ENCODE results near the gene NFKBIA. TPM values are rescaled to one million over a fixed set of nuclear protein-coding genes. Genes with fewer than 3 reads are reported as not detected.

Gene NFKBIA
- total and polyA plus RNA-seq, 2 donors (not counting 1 experiment from before 2014, with no cell fraction given): 17.7 to 67.9 TPM

- H2AFZ ChIP-seq (ENCODE audit: low read length): no peak overlapping the region
Measured at GRCh38 chr14:35352274-35353233, 52.0 kb downstream of the NFKBIA start.

GRCh38 chr14:35351897-35352273 lies 52.7 kb downstream of the NFKBIA start:
- no peak for DNase-seq (ENCODE audit: low read depth in 2 of 2)
- Histone ChIP-seq H2AFZ (ENCODE audit: low read length) (no peak overlapping the region), H3K4me1 (ENCODE audit: control insufficient read depth, extremely low read depth, insufficient read depth, low read length) (no peaks in the 10 kb centered on the region), H3K4me2 (ENCODE audit: extremely low read depth, insufficient read depth, low read length) (no peak overlapping the region), H4K20me1 (ENCODE audit: control insufficient read depth, extremely low read depth, insufficient read depth, low read length) (no peaks in the 10 kb centered on the region), H3K27me3 (ENCODE audit: control insufficient read depth, insufficient read depth, low read length) (no peaks in the 10 kb centered on the region), H3K27ac (ENCODE audit: insufficient read depth, low read length) (no peak overlapping the region), H3K9ac (ENCODE audit: insufficient read depth, low read length) (no peak overlapping the region), H3K4me3 (replicated peaks in 1 of 4; ENCODE audit: control extremely low read depth in 1 of 4, insufficient read depth in 1 of 4, low read depth in 3 of 4, low read length in 4 of 4) (no peak overlapping the region), H3K9me3 (ENCODE audit: control insufficient read depth, insufficient read depth, low read depth, low read length) (no peaks in the 10 kb centered on the region), H3K79me2 (ENCODE audit: control insufficient read depth, insufficient read depth, low read length) (no peaks in the 10 kb centered on the region), H3K36me3 (ENCODE audit: control insufficient read depth, insufficient read depth, low read length) (no peaks in the 10 kb centered on the region)
- TF ChIP-seq EZH2 (IDR thresholded peaks at IDR 0.05; ENCODE audit: low read length, missing control alignments): no peak
- TF ChIP-seq CTCF (conservative IDR thresholded peaks at IDR 0.05 in 1 of 2, IDR thresholded peaks at IDR 0.05 in 1 of 2; ENCODE audit: low read depth in 1 of 2, low read length in 2 of 2): no peak

More at GRCh38 chr14:35352274-35353233, 52.0 kb downstream of the NFKBIA start:
- no peak overlapping the region for H3K9ac ChIP-seq (ENCODE audit: insufficient read depth, low read length)
- no peaks in the 10 kb centered on the region for H3K9me3 ChIP-seq (ENCODE audit: control insufficient read depth, insufficient read depth, low read depth, low read length)
- no peaks in the 10 kb centered on the region for H3K79me2 ChIP-seq (ENCODE audit: control insufficient read depth, insufficient read depth, low read length)
- no peak for DNase-seq (ENCODE audit: low read depth in 2 of 2)
- no peaks in the 10 kb centered on the region for H3K27me3 ChIP-seq (ENCODE audit: control insufficient read depth, insufficient read depth, low read length)
- TF ChIP-seq CTCF (conservative IDR thresholded peaks at IDR 0.05 in 1 of 2, IDR thresholded peaks at IDR 0.05 in 1 of 2; ENCODE audit: low read depth in 1 of 2, low read length in 2 of 2) (no peak), EZH2 (IDR thresholded peaks at IDR 0.05; ENCODE audit: low read length, missing control alignments) (no peak)
- no peaks in the 10 kb centered on the region for H4K20me1 ChIP-seq (ENCODE audit: control insufficient read depth, extremely low read depth, insufficient read depth, low read length)
- no peak overlapping the region for H3K27ac ChIP-seq (ENCODE audit: insufficient read depth, low read length)
- no peak overlapping the region for H3K4me2 ChIP-seq (ENCODE audit: extremely low read depth, insufficient read depth, low read length)
- H3K36me3 ChIP-seq (ENCODE audit: control insufficient read depth, insufficient read depth, low read length): no peaks in the 10 kb centered on the region
- no peak overlapping the region for H3K4me3 ChIP-seq (replicated peaks in 1 of 4; ENCODE audit: control extremely low read depth in 1 of 4, insufficient read depth in 1 of 4, low read depth in 3 of 4, low read length in 4 of 4)
- H3K4me1 ChIP-seq (ENCODE audit: control insufficient read depth, extremely low read depth, insufficient read depth, low read length): no peaks in the 10 kb centered on the region

Other genes with a start within 250 kb of the NFKBIA start
- gene PSMA6, start 112.4 kb downstream of the NFKBIA start, total RNA-seq: 190 and 254 TPM in 2 replicates
- gene PSMA6, start 112.4 kb downstream of the NFKBIA start, polyA plus RNA-seq: 225 and 253 TPM in 2 replicates
- gene INSM2, start 129.4 kb upstream of the NFKBIA start, total RNA-seq: not detected in 2 replicates
- gene INSM2, start 129.4 kb upstream of the NFKBIA start, polyA plus RNA-seq: not detected in 2 replicates

Data from fibroblast of lung (primary cell).